ENCODE results near the gene SHROOM1.
"Not testable (repeated sequence)": the region's sequence is repeated elsewhere in the genome, so short reads cannot be mapped to it uniquely, and the experiment has no call there.

The SHROOM1 gene, protein sequence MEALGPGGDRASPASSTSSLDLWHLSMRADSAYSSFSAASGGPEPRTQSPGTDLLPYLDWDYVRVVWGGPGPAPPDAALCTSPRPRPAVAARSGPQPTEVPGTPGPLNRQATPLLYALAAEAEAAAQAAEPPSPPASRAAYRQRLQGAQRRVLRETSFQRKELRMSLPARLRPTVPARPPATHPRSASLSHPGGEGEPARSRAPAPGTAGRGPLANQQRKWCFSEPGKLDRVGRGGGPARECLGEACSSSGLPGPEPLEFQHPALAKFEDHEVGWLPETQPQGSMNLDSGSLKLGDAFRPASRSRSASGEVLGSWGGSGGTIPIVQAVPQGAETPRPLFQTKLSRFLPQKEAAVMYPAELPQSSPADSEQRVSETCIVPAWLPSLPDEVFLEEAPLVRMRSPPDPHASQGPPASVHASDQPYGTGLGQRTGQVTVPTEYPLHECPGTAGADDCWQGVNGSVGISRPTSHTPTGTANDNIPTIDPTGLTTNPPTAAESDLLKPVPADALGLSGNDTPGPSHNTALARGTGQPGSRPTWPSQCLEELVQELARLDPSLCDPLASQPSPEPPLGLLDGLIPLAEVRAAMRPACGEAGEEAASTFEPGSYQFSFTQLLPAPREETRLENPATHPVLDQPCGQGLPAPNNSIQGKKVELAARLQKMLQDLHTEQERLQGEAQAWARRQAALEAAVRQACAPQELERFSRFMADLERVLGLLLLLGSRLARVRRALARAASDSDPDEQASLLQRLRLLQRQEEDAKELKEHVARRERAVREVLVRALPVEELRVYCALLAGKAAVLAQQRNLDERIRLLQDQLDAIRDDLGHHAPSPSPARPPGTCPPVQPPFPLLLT

DNA sequence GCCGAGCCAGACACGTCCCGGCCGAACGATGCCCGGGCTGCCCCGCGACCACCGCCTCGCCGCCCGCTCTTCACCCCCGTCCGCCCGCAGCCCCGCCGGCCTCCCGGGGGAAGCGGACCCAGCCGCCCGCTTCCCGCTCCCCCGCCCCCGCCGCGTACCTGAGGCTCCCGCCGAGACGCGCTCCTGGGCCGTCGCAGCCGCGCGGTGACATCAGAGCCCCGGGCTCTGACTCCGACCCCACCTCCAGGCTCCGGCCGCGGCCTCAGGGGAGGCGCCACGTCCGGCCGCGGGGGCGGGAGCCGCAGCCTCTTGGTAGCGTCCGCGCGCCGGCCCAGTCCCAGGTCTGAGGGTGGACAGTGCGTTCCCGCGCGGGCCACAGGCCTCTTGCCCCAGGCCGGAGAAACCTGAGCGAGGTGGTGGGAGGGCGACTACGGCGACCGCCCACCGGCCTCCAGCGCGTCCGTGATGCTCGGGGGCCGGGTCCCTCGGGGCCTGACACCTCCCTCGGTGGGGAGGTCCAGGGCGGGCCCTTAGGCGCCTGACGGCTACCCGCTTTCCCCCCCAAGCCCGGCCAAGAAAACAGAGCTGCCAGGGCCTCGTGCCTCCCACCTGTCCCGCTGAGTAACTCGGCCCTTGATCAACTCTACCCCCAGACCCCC, at the start of gene SHROOM1:
SHROOM1 (minus strand) TSS at position 212 of the 659 bp plus-strand sequence. CDS start 4,507 bp downstream, outside the sequence.
- no peak for DNase-seq (ENCODE audit: low spot score)

DNA sequence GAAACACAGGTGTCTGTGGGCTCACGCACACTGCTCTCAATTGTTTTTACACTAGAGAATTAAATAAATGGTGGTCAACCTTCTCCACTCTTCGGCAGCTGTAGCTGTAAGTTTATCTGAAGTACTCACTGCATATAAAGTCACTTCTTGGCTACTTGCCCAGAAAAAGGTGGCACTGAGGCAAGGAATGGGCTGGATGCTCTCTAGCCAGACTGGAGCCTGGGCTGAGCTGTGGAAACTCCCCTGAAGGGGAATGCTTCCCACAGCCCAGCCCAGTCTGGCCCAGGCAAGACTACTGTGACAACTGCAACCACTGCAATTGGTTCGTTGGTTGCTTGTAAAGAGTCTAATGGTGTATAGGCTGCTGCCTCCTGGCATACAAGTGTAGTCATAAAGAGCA, 47.5 kb upstream of the SHROOM1 start:
- DNase-seq (ENCODE audit: low spot score), result peak; percentile 78

DNA sequence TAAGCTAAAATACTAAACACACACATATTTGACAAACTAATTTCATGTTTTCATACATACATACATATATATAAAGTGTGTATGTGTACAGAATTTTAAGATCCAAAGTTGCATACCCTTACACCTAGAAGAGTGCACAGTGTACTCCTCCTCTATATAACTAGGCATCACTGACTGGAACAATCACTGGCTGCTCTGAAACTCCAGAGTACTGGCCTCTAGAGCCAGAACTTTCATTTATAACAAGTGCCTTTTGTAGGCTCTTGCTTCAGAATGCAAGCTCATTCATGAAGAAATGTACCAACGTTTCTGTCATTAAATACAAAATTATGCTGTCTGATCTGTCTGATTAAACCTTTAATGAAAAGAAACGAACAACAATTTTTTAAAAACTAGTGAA, 47.0 kb upstream of the SHROOM1 start:
- DNase-seq (ENCODE audit: low spot score), result no peak

DNA sequence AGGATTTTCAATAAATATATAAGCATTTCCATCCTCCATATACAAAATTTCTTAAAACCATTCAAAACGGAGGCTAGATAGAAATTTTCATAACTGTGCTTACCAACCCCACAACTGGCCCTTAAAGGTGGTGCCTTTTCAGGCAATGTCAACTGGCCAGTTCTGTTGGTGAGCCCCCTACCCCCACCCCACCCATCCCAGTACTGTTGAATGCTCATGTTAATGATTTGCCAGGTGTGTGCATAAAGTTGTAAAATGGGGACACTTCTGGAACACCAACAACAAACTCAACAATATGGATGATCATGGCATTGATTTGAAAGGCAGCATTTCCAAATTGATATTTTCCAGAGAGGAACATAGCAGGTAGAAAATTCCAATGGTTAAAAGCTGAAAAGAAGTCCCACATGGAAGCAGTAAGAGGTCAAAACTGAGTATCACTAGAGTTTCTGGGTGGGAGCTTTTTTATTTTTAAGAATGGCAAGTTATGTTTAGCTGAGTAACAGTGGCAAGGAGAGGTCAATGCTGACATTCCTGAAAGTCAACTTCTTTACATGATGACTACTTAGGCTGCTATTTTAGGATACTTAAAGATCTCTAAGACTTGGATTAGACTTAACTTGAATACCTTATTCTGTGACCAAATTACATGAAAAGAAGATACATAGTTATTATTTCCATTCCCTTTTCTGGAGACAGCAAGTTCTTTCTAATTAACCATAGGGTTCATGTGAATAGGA, 45.7 kb upstream of the SHROOM1 start:
- DNase-seq (ENCODE audit: low spot score), result no peak

DNA sequence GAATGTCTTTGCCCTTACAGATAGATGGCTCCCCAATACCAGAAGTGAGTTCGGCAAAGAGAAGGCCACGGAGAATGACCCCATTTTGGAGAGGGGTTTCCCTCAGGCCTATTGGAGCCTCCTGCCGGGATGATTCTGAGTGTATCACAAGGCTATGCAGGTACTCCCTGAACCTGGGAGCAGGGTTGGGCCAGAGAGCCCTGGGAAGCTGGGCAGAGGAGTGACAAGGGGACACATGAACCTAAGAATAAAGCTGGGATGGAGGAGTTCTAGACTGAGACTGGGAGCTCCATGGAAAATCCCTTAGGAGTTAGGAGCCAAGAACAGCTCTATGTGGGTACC, 43.5 kb upstream of the SHROOM1 start:
- no peak for DNase-seq (ENCODE audit: low spot score)

DNA sequence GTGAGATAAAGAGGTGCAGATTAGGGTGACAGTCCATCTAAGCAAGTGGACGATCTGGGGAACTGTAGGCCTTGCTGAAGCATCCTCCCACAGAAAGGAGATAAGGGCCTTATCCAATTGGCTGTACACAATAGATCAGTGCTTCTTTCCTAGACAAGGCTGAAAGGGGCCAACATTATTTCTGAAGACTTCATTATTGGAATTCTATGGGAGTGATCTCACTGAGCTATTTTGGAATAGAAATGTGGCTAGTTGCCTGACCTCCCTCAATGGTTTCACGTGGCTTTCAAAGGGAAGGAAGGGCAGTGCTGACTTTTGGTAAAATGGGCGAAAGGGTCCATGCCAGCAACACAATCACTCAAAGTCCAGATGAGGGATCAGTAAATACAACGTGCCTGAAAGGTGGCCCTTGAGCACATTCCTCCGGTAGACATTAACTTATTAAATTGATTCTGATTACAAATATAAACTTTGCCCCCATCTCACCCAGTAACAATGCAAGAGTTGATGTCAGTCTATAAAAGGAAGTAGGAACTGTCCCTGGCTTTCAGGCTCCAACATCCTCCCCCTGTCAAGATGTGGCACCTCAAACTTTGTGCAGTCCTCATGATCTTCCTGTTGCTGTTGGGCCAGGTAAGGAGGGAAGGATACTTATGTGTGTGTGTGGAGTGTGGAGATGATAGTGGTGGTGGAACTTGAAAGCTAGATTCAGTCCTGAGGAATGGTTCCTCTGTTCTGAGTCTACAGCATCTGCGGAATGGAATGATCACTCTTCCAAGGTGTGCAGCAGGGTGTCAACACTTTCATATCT, 42.9 kb upstream of the SHROOM1 start, which contains the start of gene LEAP2:
LEAP2 (plus strand) TSS at position 550 of the 811 bp plus-strand sequence; CDS start at position 577, 27 bp downstream.
- no peak for DNase-seq (ENCODE audit: low spot score)

DNA sequence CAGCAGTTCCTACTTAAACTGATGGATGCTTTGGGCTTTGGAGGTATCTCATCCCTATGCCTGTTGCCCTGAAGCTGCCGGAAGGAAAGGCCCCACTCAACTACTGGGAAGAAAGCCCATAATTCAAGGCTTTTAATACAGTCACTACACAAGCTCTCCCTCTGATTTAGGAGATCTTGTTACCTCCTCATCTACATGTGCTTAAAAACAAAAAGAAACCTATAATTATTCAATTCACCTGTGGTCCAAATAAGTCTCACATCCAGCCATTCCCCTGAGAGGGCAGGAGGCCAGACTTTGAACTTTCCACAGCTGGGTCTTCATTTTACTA, 42.3 kb upstream of the SHROOM1 start:
- DNase-seq (ENCODE audit: low spot score), result no peak

DNA sequence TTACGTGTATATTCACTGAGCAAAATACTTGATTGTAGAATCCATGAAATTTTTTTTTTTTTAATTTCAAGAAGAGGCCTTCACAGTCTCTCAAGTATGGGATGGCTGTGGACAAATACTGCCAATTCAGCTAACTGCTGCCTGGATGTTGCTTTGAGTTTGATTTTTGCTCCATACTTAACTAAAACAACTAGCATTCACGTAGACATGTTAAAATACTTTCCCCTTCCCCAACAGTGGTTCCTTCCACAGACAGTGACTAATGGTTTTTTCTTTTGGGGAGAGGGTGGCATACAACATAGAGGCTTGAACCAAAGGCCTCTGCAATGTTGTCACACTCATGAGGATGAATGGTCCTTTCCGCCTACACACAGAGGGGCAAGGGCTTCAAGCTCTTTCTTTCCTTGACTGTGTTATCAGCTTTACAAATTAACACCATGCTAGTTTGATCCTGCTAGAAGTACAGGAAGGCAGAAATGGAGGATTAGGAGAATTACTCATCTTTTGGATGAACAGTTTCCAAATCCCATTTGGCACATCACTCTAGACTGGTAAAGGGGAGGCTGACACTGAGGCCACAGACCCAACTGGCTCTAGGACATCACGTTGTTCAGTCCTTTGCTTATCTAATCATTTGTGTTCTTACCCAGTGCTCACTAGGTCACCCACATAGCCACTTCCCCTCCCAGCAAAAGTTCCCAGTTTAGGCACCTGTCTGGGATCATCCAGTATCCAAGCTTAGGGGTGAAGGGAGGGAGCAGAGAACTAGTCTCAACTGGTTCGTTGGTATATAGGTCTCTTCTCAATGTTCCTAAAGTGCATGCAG, 41.2 kb upstream of the SHROOM1 start:
- DNase-seq (ENCODE audit: low spot score), result no peak

DNA sequence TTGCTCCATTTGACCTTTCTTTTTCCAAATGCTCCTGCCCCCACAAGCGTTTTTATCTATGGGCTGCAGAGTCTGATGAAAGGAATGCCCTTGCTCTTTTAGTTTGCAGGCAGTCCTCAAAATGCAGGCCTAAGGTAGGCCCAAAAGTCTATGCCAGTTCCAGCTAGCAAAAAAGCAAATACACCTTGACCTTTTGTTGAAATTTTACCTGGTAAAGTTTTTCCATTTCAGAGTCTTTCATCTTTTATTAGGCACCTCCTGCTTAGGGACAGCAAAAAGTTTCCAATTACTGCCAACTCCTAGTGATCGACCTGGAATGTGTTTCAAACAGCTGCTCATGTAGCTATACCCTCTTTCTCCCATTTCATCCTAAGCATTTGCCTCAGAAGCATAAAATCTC, 40.4 kb upstream of the SHROOM1 start:
- DNase-seq (ENCODE audit: low spot score), result no peak

DNA sequence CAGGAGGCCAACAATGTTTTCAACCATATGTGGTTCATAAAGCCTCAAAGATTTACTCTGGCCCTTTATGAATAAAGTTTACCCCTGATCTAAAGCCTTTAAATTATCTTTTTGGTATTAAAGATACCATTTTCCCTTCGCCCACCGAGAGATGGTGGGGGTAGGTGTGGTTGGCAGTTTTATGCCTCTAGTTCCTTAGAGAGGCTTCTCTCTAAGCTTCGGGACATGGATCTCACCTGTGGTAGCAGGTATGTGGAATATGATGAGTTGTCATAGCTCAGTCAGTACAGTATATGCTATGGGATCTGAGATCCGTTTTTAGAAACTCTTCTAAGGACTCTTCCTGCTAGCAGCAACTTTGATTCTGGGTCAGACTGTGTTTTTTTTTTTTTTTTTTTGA, 38.3 kb upstream of the SHROOM1 start:
- DNase-seq (ENCODE audit: low spot score), result no peak

DNA sequence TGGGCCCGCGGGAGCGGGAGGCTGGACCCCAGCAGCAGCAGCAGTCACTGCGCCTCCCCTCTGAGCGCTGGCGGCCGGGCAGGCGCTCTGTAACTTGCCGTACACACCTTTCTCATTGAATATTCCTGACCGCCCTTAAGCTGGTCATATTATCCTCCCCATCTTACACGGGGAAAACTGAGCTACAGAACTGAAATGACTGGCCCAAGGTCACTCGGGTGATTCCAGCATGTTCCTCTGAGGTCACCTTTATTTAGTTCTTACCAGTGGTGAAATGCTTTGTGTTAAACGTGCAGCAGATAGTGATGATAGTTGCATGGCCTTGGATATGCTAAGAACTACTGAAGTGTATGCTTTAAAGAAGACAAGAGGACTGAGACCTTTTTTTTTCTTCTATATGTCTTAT, 36.6 kb upstream of the SHROOM1 start:
- no peak for DNase-seq (ENCODE audit: low spot score)

DNA sequence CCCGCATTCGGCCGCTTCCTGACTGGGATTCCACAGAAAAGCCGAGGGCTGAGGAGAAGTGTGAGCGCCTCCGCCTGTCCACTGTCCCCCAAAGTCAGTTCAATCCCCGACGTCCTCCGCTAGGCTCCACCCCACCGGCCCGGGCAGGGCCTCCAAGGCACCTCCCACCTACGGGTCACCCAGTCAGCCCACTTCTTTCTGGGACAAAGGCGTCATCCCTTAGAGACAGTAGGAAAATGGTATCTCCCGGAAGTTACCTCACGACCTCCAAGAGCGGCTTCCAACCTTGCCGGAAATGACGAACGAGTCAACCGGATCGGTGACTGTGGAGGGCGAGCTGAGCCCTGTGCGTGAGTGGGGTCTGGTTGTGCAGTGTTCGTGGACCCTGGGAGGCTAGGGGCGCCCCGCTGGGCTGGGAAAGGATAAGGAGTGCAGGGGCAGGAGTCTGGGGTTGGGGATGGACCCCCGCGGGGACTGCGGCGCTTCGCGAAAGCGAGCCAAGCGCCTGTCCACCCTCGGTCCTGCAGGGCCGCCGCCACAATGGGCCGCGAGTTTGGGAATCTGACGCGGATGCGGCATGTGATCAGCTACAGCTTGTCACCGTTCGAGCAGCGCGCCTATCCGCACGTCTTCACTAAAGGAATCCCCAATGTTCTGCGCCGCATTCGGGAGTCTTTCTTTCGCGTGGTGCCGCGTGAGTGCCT, 36.0 kb upstream of the SHROOM1 start, which contains the start of the genes GDF9 and UQCRQ:
GDF9 (minus strand) TSS at position 128 of the 704 bp plus-strand sequence. CDS start 1,936 bp downstream, outside the sequence.
UQCRQ (plus strand) TSS at position 301 of the 704 bp plus-strand sequence; CDS start at position 541, 240 bp downstream.
- DNase-seq (ENCODE audit: low spot score), result peak; percentile 99

DNA sequence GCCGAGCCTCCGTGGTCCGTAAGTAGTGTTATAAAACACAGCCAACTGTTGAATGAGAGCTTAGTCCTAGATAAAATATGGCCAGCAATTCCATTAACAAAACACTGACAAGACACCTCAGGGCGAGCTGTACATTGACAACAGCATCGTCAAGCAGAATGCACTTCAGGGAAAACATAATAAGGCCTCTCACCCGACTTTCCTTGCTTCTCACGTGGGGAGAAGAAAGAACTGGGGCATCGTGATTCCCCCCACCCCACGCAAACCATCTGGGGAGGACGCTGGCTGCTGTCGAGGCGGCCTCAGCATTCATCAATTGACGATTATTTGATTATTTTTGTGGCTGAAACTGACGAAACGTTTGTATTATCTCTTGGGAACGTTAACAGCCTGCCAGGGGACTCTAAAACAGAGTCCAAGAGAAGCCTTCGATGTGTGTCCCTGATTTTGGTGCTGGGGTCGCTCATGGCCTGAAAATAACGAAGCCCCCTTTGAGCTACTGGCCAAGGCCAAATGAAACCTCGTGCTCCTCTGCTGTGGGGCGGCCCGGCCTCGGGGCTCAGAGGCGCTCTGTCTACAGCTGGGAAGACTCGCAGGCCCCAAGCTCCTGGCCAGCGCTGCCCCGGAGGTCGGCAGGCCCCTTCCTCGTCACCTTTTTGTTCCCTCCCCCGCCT, 35.4 kb upstream of the SHROOM1 start:
- no peak for DNase-seq (ENCODE audit: low spot score)

DNA sequence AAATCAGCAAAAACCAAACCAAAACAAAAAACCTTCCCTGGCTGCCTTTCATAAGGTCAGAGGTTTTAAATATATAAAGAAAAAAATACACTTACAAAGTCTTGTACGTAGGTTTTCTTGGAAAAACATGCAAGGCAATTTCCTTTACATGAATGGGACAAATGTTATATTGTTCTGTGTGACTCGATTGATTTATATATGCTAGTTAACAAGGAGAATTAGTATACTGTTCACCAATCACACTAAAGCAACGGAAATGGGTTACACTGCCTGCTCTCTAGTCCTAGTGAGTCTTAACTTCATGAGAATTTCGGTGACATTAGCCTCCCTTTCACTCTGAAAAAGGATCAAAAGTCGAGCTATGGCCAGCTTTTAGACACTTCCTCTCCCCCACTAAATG, 30.3 kb upstream of the SHROOM1 start:
- no peak for DNase-seq (ENCODE audit: low spot score)

DNA sequence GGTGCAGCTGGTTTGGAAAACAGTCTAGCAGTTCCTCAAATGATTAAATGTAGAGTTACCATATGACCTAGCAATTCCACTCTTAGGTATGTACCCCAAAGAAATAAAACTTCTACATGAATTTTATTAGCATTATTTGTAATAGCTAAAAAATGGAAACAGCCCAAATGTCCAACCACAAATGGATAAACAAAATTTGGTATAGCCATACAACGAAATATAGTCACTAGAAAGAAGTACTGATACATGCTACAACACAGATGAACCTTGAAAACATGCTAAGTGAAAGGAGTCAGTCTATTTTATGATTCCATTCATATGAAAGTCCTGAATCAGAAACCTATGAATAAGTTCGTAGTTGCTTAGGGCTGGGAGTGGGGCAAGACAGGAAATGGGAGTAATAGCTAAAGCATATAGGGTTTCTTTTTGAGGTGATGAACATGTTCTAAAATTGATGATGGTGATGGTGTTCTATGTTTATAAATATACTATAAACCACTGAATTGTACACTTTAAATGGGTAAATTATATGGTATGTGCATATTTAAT, 29.5 kb upstream of the SHROOM1 start:
- no peak for DNase-seq (ENCODE audit: low spot score)

DNA sequence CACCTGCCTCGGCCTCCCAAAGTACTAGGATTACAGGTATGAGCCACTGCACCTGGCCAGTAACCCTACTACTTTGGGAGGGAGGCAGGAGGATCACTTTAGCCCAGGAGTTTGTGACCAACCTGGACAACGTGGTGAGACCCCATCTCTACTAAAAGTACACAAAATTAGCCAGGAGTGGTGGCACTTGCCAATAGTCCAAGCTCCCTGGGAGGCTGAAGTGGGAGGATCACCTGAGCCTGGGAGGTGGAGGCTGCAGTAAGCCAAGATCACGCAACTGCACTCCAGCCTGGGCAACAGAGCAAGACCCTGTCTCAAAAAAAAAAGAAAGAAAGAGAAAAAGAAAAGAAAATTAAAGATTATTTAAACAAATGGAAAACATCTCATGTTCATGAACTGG, 25.6 kb upstream of the SHROOM1 start:
- DNase-seq (ENCODE audit: low spot score), result no peak

DNA sequence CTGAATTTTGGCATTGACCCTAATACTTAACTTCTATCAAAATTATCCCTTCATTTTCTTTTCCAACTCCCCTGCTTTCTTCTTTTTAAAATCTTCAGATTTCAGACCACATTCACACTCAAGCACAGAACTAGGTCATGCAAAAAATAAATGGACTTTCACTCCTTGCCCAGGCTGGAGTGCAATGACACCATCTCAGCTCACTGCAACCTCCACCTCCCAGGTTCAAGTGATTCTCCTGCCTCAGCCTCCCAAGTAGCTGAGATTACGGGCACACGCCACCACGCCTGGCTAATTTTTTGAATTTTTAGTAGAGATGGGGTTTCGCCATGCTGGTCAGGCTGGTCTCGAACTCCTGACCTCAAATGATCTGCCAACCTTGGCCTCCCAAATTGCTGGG, 24.5 kb upstream of the SHROOM1 start:
- DNase-seq (ENCODE audit: low spot score), result not testable (repeated sequence)

DNA sequence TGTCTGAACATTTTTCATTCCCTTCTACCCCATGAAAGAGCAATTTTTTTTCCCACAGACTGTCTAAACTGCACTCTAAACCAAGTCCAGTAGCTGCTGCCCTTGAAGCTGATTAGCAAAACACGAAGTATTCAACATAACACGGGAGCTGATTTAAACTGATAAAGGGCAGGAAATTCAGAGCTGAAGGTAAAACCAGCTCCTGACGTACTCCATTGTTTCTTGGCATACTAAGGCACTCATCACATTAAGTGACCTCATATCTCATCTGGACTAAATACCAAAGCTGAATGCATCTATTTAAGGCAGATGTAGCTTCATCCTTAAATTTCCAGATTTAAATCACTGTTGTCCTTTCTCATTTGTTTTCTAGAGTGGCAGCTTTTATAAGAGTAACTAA, 23.9 kb upstream of the SHROOM1 start:
- DNase-seq (ENCODE audit: low spot score), result no peak
